Right renal cortex interstitium (tissue), 3 donors: ENCODE data around the gene WARS2. TPM values are rescaled to one million over a fixed set of nuclear protein-coding genes. Genes with fewer than 3 reads are reported as not detected.

Experiments used
- DNase-seq, 3 donors: peaks; one replicate each; pipeline ENCODE4 v3.0.0-alpha.2; 2013; ENCODE audit warnings: low read depth in 3 of 3, low spot score in 2 of 3
- polyA plus RNA-seq, 3 donors: library from polyadenylated mRNA; unstranded; fragments of 120-200 nt; gene quantifications; one replicate each; pipeline ENCODE4 v1.2.1, GENCODE V29; 2013; ENCODE audit not compliant: insufficient read length in 3 of 3

WARS2 gene
- polyA plus RNA-seq, 3 donors = 19.2 to 22.6 (median 19.3) TPM

DNA sequence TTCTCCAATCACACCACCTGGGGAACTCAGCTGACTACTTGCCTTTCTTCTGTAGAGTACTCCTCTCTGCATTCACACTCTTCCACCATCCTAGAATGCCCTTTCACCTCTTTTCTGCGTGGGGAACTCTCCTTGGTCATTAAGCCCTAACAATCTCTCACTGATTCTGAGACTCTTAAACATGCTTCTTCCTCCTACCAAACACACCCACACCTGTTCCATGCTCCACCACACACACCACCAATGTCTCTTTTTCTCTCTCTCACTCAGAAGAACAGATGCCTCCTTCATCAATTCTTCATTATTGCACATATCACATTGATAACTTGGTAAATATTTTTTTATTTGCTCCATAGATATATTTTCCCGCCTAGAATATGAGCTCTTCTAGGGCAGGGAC lies 53.6 kb downstream of the WARS2 start:
- no peak for DNase-seq

DNA sequence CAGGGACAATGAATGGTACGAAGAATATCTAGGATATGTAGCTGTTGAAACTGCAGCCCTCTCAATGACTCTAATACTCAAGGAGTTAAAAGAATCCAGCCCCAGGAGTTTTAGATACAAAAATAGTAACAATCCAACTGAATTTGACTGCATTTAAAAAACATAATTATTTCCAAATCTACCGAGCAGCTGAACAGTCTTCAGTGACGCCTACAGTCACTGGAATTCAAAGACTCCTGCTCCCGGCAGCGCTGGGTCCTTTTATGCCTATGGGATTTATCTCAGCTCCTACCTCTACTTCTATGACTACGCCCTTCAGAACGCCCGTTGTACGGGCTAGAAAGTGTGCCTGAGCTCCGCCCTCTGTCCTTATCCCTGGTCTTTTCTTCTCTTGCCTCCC lies 55.7 kb downstream of the WARS2 start:
- no peak for DNase-seq

DNA sequence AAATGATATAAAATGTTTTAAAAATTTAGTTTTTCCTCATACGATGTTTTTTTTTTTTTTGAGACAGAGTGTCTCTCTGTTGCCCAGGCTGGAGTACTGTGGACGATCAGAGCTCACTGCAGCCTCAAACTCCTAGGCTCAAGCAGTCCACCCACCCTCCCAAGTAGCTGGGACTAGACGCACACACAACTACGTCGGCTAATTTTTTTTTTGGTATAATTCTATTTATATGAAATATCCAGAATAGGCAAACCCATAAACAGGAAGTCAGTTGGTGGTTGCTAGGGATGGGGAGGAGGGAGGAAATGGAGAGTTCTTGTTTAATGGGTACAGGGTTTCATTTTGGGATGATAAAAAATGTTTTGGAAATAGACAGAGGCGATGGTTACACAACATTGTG lies 56.5 kb downstream of the WARS2 start:
- no peak for DNase-seq

DNA sequence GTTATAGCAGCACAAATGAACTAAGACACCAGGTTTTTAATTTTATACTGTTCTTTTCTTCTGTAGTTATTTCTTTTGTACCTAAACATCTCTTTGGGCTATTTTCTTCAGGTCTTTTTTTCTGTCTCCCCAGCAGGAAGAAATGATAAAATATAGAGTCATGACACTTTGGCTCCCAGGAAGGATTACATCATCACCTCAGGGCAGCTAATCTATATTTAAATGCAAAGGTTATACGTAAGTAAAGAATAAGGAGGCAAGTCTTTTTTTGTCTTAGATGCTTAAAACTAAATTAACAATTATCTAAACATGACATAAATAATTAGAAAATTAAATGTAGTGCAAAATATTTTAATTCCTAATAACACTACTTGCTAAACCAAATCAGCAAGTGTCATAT lies 57.0 kb downstream of the WARS2 start:
- no peak for DNase-seq

GRCh38 chr1:119081700-119082099 lies 58.8 kb downstream of the WARS2 start:
- DNase-seq = no peak

- DNase-seq = no peak
Observed at GRCh38 chr1:119081267-119081666, 59.2 kb downstream of the WARS2 start.

DNA sequence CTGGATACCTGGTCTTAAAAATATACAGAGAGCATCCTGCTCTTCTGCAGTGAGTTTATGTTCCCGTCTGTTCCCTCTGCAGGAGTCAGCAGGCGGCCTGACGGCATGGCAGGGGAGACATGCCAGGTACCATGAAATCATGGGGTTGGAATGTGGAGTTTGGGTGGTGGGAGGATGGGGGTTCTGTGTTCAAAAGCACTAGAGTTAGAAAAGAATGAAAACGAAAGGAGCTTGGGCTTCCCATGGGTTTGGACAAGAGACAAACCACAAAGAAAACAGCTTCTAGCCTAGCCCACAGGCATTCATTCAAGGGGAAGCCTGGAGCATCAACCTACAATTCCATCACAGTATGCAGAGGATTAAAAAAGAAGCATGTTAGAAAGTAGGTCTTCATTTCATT lies 59.9 kb downstream of the WARS2 start:
- no peak for DNase-seq

DNA sequence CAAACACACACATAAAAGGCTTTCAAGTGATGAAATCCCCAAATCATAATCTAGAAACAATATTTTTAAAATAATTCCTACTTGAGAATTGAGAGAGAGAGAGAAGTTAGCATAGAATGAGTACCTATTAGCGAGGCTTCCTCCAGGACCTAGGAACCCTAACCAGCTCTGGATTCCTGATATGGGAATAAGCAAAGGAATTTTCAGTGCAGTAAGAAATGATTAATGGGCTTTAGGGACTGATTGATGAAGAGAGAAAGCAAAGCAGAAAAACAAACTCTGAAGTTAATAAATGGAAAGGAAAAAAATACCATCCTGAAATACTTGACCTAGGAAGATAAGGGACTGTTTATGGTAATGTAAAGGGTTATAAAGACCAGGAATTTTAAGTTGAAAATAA lies 60.6 kb downstream of the WARS2 start:
- DNase-seq = no peak

DNA sequence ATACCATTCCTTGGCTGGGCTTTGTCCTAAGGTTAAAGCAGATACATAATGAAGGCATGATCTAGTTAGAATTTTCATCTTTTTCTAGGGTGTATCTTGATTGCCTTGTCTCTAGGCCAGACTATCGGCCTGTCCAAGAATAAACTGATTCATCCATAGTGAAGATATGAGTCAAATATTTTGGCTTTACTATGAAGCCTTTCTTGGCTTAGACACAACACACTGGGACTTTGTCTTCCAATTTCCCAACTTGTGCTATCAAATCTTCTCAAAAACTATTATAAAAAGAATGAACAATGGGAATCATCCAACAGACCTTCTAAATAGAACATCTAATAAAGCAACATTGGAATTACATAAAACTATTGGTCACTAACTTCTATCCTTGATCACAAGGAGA lies 64.8 kb downstream of the WARS2 start:
- DNase-seq = no peak

- no peak for DNase-seq
Observed at GRCh38 chr1:119071321-119071720, 69.1 kb downstream of the WARS2 start.

DNA sequence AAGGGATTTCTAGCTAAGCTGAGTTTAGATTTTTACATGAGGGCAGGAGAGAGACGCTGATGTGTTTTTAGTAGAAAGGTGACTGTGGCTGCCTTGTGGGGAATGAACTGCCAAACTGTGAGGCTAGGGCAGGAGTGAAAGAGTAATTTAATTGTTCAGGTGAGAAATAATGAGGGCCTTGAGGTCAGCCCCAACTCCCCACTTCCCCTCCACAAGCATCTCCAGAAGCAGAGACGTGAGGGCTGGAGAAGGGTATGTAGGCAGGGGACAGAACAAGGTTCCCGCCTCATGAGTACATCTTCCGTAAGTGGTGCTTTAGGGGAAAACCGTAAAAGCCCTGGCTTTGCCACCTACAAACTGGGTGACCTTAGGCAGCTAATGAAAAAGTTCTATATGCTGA lies 70.8 kb downstream of the WARS2 start:
- DNase-seq = no peak

DNA sequence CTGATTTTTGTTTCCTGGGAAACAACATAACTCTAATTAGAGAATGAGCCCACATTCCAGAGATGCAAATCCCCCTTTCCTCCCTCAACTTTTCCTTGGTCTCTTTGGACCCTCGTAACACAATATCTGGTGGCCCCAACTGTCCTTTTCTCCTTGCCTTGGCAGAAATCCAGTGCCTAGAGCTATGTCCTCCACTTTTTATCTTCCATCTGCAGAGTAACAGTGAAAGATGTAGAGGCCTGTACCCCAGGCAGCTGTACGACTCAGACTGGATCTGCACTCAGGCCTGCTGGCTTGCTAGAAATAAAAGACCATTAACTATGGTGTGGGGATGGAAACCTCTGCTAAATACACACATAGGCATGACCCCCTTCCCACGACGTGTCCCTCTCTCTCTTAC lies 72.0 kb downstream of the WARS2 start:
- DNase-seq = no peak

DNA sequence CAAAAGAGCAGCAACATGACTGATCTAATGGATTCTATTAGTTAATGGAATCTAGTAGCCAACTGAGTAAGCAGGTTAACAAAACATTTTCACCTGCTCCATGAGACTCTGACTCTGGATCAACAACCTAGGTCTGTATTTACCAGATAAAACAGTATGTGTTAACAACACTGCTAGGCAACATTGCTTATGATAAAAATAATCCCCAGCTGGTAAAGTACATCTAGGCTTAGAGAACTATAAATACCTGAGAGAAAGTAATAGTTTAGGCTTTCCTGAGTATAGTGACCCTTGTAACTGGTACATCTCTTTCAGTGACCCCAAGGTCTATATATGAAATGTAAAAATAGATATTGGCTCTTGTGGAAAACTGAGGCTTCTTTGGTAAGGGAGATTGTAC lies 78.8 kb downstream of the WARS2 start:
- no peak for DNase-seq

- no peak for DNase-seq
Observed at GRCh38 chr1:119055568-119055967, 84.9 kb downstream of the WARS2 start.

- DNase-seq = no peak
Observed at GRCh38 chr1:119053917-119054316, 86.5 kb downstream of the WARS2 start.

DNA sequence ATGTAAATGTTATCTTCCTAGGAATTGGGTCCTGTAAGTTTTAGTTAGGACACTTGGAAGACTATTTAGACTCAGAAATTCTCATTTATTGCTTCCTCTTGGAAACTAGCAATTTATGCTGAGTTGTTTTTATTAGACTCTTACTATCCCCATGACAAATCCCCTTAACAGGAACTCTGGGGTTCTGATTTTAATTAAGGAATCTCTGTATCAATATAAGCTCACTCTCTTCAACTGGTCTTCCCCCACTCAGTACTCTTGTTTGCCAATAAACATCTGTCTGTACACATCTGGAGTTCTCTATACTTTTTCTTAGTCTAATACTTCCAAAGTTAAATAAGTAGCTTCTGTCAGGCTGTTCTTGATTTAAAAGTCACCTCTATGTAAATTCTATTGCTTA lies 88.2 kb downstream of the WARS2 start:
- DNase-seq = no peak

- no peak for DNase-seq
Observed at GRCh38 chr1:119048624-119049404, 91.6 kb downstream of the WARS2 start.

GRCh38 chr1:119046785-119047438 lies 93.5 kb downstream of the WARS2 start:
- no peak for DNase-seq

DNA sequence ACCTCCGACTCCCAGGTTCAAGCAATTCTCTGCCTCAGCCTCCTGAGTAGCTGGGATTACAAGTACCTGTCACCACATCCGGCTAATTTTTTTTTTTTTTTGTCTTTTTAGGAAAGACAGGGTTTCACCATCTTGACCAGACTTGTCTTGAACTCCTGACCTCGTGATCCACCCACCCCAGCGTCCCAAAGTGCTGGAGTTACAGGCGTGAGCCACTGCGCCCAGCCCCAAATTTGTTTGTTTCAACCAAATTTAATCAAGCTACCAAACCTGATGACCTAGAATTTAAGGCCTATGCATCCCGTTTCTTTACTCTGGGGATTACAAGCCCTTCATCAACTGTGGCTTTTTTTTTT lies 94.0 kb downstream of the WARS2 start:
- DNase-seq = no peak

- DNase-seq = no peak
Observed at GRCh38 chr1:119045096-119045746, 95.2 kb downstream of the WARS2 start.

GRCh38 chr1:119040906-119041305 lies 99.5 kb downstream of the WARS2 start:
- DNase-seq = no peak

- no peak for DNase-seq
Observed at GRCh38 chr1:119040489-119040888, 100.0 kb downstream of the WARS2 start.
